Upper lobe of left lung (tissue), 6 donors: Measurements from ENCODE around the gene ERN1. TPM values are rescaled to one million over a fixed set of nuclear protein-coding genes. Genes with fewer than 3 reads are reported as not detected.
A peak's percentile ranks its signal among the peaks of the same experiment; 100 is the strongest.

ENCODE experiments used
- ATAC-seq, 2 donors: fragments of 200-7000 bp; cut with Tn5 transposase; one replicate each; pipeline ENCODE4 v1.9.1; 2022; ENCODE audit warnings: mild to moderate bottlenecking in 2 of 2, moderate library complexity in 2 of 2; ENCODE audit not compliant: low FRiP score in 2 of 2
- DNase-seq, 2 donors: peaks; one replicate each; pipeline ENCODE4 v3.0.0-alpha.2; 2019 to 2020
- H3K27ac ChIP-seq, 4 donors: fragments of 200-600 bp; sonication (generic); one replicate each; pipeline ENCODE4 v1.5.1; 2016 to 2019
- H3K27me3 ChIP-seq, 4 donors: fragments of 200-600 bp; sonication (generic); one replicate each; pipeline ENCODE4 v1.5.1; 2017 to 2019
- H3K36me3 ChIP-seq, 4 donors: fragments of 200-600 bp; sonication (generic); one replicate each; pipeline ENCODE4 v1.5.1; 2016 to 2019
- H3K4me1 ChIP-seq, 4 donors: fragments of 200-600 bp; sonication (generic); one replicate each; pipeline ENCODE4 v1.5.1; 2018 to 2019
- H3K4me3 ChIP-seq, 4 donors: fragments of 200-600 bp; sonication (generic); one replicate each; pipeline ENCODE4 v1.5.1; 2017 to 2019; ENCODE audit warnings: mild to moderate bottlenecking in 2 of 4, moderate library complexity in 1 of 4
- H3K9me3 ChIP-seq, 4 donors: fragments of 200-600 bp; sonication (generic); one replicate each; pipeline ENCODE4 v1.5.1; 2018 to 2019
- CTCF ChIP-seq, 6 experiments: fragments of 450-650 bp in 4 of 6; fragments of 200-600 bp in 2 of 6; sonication (generic) in 2 of 6; IDR thresholded peaks; one replicate each; pipeline ENCODE4 v1.5.1; 2016 to 2019; ENCODE audit warnings: antibody characterized with exemption in 6 of 6
- EP300 ChIP-seq, 4 donors: sonication (generic); formaldehyde crosslinking; IDR thresholded peaks; one replicate each; pipeline ENCODE4 v1.5.1; 2017; ENCODE audit warnings: antibody characterized with exemption in 4 of 4, control low read depth in 2 of 4
- POLR2A ChIP-seq, 4 donors: fragments of 450-650 bp; IDR thresholded peaks; one replicate each; pipeline ENCODE4 v1.5.1; 2016 to 2017; ENCODE audit warnings: antibody characterized with exemption in 4 of 4, mild to moderate bottlenecking in 2 of 4
- POLR2AphosphoS5 ChIP-seq, 2 donors: sonication (generic); formaldehyde crosslinking; IDR thresholded peaks; one replicate each; pipeline ENCODE4 v1.5.1; 2017; ENCODE audit warnings: antibody characterized with exemption in 2 of 2
- WGBS, 2 donors: methylation state at CpG; one replicate each; pipeline ENCODE4 v1.1.5; 2017 to 2018; 5-methylcytosine and 5-hydroxymethylcytosine counted together
- total RNA-seq, 6 donors: library from RNA; depleted of rRNA in 4 of 6; stranded (reverse); fragments of >200 nt in 4 of 6; gene quantifications; one replicate each; pipeline versions ENCODE4 v1.1.0 to v1.2.1, GENCODE V29; 2016 to 2021
- donor health status: DM: no; HTN: no; CAD: no; lungs with moderate emphysema.
- donor health status: DM: no; HTN: yes; CAD: no; lungs with severe emphysema.

Gene ERN1
- total RNA-seq, 6 donors from 2014 or later, result 32.8 to 65.0 (median 41.9) TPM

GRCh38 chr17:64120159-64120810 is 9.7 kb downstream of the ERN1 start:
- Histone ChIP-seq H3K27me3 (no peaks in the 10 kb centered on the region), H3K9me3 (no peaks in the 10 kb centered on the region), H3K4me1 (peaks cover 48 to 60% (median 53%) of the 10 kb centered on the region in 4 donors), H3K27ac (peak overlapping the region; percentile 23 to 75 (median 56)), H3K4me3 (no peak overlapping the region), H3K36me3 (no peaks in the 10 kb centered on the region)
- DNase-seq (no peak), ATAC-seq (no peak)
- WGBS, 2 donors, result 64 to 76% methylated on average over 3 of the region's 3 CpGs
- TF ChIP-seq POLR2A (IDR thresholded peaks at IDR 0.05), result no peak
- TF ChIP-seq CTCF (IDR thresholded peaks at IDR 0.05), result no peak
- no peak for TF ChIP-seq POLR2AphosphoS5 (IDR thresholded peaks at IDR 0.05)
- no peak for TF ChIP-seq EP300 (IDR thresholded peaks at IDR 0.05)

- Histone ChIP-seq H3K27ac (peak overlapping the region; percentile 4 to 42 (median 22)), H3K36me3 (no peaks in the 10 kb centered on the region), H3K27me3 (no peaks in the 10 kb centered on the region), H3K9me3 (no peaks in the 10 kb centered on the region), H3K4me1 (peaks cover 55 to 68% (median 67%) of the 10 kb centered on the region in 4 donors), H3K4me3 (no peak overlapping the region)
- peak in 1 of 4 donors; percentile 24 for TF ChIP-seq POLR2A (IDR thresholded peaks at IDR 0.05)
- TF ChIP-seq CTCF (IDR thresholded peaks at IDR 0.05), result no peak
- ATAC-seq (peak in 1 of 2 donors; percentile 78), DNase-seq (peak in 1 of 2 donors; percentile 74)
- WGBS, 2 donors, result 45 to 48% methylated on average over 10 of the region's 10 CpGs
Measured at GRCh38 chr17:64117981-64118979, 11.7 kb downstream of the ERN1 start.

- ATAC-seq (peak; percentile 45 to 71), DNase-seq (no peak)
- TF ChIP-seq EP300 (IDR thresholded peaks at IDR 0.05) (peak in 1 of 4 donors; percentile 66), POLR2A (IDR thresholded peaks at IDR 0.05) (no peak), CTCF (IDR thresholded peaks at IDR 0.05) (no peak), POLR2AphosphoS5 (IDR thresholded peaks at IDR 0.05) (peak in 1 of 2 donors; percentile 57)
- Histone ChIP-seq H3K36me3 (no peaks in the 10 kb centered on the region), H3K27me3 (no peaks in the 10 kb centered on the region), H3K9me3 (no peaks in the 10 kb centered on the region), H3K4me3 (no peak overlapping the region), H3K4me1 (peaks cover 53 to 72% (median 61%) of the 10 kb centered on the region in 4 donors), H3K27ac (peak overlapping the region; percentile 32 to 69 (median 58))
- WGBS, 2 donors, result 53 to 54% methylated on average over 7 of the region's 7 CpGs
Measured at GRCh38 chr17:64115822-64116534, 14.0 kb downstream of the ERN1 start.

- Histone ChIP-seq H3K27me3 (no peaks in the 10 kb centered on the region), H3K4me3 (peak overlapping the region in 1 of 4 donors; percentile 4), H3K36me3 (no peaks in the 10 kb centered on the region), H3K27ac (peak overlapping the region; percentile 32 to 69 (median 58)), H3K4me1 (peaks cover 50 to 76% (median 58%) of the 10 kb centered on the region in 4 donors), H3K9me3 (no peaks in the 10 kb centered on the region)
- TF ChIP-seq EP300 (IDR thresholded peaks at IDR 0.05) (peak in 1 of 4 donors; percentile 49), POLR2A (IDR thresholded peaks at IDR 0.05) (no peak), CTCF (IDR thresholded peaks at IDR 0.05) (no peak), POLR2AphosphoS5 (IDR thresholded peaks at IDR 0.05) (no peak)
- 66 to 79% methylated on average over 8 of the region's 8 CpGs for WGBS, 2 donors
- ATAC-seq (peak; percentile 50 to 80), DNase-seq (peak in 1 of 2 donors; percentile 74)
Measured at GRCh38 chr17:64115043-64115698, 14.8 kb downstream of the ERN1 start.
